ENCODE measurements around the gene VPS37D.

- no peak for TF ChIP-seq POLR2AphosphoS5 (IDR thresholded peaks at IDR 0.05; ENCODE audit: borderline replicate concordance, low read depth, low read length)
- TF ChIP-seq EZH2 (IDR thresholded peaks at IDR 0.05): no peak
Measured at GRCh38 chr7:73718438-73718881, 50.8 kb downstream of the VPS37D start.
